Inflammatory macrophage (primary cell): ENCODE data around the gene PPP4R3A.
"Not testable (repeated sequence)": the region's sequence is repeated elsewhere in the genome, so short reads cannot be mapped to it uniquely, and the experiment has no call there.

Experiments
- DNase-seq, 2 donors: peaks; one replicate each; pipeline ENCODE4 v3.0.0-alpha.2; 2020 to 2022

Gene PPP4R3A

DNA sequence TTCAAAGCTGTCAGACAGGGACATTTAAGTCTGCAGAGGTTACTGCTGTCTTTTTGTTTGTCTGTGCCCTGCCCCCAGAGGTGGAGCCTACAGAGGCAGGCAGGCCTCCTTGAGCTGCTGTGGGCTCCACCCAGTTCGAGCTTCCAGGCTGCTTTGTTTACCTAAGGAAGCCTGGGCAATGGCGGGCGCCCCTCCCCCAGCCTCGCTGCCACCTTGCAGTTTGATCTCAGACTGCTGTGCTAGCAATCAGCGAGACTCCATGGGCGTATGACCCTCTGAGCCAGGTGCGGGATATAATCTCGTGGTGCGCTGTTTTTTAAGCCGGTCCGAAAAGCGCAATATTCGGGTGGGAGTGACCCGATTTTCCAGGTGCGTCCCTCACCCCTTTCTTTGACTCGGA lies 73.8 kb downstream of the PPP4R3A start:
- not testable (repeated sequence) for DNase-seq

DNA sequence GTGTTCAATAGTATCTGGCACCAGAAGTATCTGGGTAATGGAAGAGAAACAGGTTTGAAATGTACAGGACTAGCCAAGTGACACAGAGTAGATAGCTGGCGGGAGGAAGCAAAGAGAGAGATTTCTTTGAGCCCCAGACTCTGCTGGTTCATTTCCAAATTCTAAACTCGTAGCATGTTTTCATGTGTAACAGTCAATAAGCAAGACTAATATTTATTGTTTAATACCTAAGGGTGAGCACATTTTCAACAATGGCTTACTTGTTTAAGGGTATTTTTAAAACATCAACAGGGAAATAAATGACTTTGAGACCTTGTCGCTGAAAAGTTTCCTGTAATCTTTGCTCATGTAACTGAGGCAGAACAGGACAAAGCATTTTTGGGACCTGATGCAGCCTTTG lies 80.7 kb downstream of the PPP4R3A start:
- no peak for DNase-seq

DNA sequence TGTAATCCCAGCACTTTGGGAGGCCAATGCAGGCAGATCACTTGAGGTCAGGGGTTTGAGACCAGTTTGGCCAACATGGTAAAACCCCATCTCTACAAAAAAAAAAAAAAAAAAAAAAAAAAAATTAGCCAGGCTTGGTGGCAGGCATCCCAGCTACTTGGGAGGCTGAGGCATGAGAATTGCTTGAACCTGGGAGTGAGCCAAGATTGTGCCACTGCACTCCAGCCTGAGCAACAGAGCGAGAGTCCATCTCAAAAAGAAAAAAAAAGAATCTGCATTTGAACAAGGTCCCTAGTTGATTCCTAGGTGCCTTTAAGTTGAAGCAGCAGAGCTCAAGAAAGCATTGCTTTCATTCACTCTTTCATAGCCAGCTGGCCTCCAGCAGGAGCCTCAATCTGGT lies 81.2 kb downstream of the PPP4R3A start:
- DNase-seq: not testable (repeated sequence)

DNA sequence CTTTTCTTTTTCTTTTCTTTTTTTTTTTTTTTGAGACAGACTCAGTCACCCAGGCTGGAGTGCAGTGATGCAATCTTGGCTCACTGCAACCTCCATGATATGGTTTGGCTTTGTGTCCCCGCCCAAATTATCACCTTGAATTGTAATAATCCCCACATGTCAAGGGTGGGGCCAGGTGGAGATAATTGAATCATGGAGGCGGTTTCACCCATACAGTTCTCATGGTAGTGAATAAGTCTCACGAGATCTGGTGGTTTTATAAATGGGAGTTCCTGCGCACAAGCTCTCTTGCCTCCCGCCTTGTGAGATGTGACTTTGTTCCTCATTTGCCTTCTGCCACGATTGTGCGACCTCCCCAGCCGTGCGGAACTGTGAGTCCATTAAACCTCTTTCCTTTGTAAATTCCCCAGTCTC lies 84.6 kb downstream of the PPP4R3A start:
- peak; percentile 63 to 64 for DNase-seq

DNA sequence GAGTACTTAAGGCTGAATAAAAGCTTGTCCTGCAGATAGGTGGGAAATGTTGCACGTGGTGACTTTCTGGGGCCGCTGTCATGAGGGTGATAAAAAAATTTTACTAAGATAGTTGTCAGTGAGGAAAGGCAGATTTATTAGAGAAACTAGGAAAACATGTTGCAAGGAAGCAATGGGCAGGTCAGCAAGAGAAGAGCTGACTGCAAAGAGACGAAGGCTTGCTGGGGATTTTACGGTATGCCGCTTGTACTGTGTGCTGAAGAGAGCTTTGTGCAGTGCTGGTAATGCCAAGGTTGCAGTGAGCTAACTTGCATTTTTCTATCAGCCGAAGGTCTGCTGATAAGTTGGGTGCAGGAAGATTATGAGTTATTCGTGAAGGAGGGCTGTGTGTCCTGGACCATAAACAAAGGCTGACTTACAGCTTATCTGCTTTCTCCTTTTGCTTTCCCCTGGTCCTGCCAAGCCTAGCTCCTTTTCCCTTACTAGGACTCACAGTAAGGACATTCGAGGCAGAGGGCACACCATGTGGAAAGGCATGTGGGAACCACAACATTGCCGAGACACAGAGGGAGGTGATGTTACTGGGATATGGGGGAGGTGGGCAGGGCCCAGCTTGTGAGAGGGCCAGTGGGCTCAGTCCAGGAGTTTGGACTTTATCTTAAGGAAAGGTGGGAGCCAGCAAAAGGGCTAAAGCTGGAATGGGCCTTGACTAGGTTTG lies 85.1 kb downstream of the PPP4R3A start:
- no peak for DNase-seq

DNA sequence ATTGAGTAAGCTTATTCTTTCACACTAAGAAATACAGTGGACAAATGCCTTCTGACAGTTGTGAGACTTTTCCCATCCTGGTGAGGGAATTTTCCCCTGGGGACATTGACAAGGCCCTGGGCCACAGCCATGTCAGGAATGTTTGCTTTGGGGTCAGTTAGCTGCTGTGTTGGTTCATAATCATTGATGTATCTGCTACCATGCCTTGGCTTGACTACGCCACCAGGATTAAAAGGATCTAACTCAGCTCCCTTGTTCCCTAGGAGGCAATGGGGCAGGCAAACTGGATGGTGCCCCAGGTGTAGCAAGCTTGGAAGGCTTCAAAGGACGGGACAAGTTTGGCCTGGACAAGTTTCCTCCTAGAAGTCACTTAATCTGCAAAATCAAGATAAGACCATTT lies 89.4 kb downstream of the PPP4R3A start:
- no peak for DNase-seq

DNA sequence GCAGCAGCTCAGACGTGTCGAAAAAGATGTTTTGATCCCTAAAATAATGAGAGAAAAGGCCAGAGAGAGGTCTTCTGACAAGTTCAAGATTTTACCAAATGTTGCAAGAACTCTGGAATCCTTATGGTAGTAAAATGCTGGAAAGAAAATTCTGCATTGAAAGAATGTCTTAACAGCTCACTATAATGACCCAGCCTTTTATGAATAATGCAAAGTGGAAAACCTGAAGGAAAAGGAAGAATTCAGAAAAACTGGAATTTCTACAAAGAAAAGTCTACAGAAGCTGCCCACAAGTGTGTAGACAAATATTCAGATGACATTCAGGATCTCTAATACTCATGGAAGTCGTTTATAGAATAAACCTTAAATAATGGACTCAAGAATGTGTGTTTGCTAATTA lies 90.7 kb downstream of the PPP4R3A start:
- DNase-seq: no peak

DNA sequence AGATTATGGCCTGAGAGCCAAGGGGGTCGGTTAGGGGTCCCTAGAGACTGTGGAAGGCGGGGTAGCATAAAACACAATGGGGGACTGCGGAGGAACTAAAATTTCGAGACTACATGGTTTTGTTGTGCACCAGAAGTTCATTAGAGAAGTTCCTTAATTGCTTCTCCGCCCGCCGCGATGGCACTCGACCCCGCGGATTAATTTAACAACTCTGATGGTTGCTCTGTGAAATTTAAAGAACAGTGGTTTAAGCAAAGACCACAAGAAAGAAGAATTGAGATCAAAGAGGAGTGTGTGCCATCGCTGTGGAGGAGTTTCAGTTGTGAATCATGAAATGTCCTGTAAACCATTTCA lies 91.1 kb downstream of the PPP4R3A start:
- DNase-seq: no peak

DNA sequence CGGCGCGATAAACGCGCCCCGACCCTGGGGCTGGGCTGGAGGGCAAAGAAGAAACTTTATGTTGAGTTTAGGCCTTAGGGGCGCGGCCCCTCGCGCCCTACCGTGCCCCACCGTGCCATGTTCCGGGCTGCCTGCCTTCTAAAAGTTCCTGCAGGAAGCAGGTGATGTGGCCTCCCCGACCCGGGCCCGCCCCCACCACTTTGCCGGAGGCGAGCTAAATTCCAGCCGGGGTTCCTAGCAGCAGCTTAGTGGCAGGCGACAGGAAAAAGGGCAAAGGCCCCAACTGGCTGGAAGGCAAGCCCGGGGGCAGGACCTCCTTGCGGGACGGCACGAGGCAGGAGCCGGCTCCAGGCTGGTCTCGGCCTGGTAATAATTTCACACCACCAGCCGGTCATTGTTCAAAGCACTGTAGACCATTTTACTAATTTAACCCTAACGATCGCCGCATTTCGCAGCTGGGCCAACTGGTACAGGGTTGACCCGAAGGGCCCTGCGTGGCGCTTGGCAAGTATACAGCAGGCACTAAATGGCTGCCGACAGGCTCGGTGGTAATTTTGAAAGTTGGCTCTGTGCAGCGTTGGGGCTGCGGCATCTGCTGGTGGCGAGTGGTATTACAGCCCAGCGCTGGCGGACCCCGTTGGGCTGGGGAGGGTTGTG lies 91.6 kb downstream of the PPP4R3A start:
- DNase-seq: peak; percentile 61 to 73

DNA sequence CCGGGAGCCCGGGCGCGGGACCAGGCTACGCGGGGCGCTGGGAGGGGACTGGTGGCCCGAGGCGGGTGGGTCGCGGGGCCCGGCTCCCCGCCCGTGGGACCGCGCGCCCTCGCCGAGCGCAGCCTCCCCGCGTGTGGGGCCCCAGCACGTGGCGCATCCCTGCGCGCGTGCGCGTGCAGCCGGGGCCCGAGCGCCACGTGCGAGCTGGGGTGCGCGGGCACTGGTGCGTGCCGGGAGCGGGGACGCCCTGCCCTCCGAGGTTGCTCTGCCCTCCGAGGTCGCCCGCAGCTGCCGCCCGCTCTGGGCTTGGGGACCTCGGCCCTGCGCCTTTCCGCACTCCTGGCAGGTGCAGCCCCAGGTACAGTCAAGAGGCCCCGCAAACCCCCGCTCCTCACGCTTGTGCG lies 92.1 kb downstream of the PPP4R3A start:
- DNase-seq: peak in 1 of 2 donors; percentile 42

DNA sequence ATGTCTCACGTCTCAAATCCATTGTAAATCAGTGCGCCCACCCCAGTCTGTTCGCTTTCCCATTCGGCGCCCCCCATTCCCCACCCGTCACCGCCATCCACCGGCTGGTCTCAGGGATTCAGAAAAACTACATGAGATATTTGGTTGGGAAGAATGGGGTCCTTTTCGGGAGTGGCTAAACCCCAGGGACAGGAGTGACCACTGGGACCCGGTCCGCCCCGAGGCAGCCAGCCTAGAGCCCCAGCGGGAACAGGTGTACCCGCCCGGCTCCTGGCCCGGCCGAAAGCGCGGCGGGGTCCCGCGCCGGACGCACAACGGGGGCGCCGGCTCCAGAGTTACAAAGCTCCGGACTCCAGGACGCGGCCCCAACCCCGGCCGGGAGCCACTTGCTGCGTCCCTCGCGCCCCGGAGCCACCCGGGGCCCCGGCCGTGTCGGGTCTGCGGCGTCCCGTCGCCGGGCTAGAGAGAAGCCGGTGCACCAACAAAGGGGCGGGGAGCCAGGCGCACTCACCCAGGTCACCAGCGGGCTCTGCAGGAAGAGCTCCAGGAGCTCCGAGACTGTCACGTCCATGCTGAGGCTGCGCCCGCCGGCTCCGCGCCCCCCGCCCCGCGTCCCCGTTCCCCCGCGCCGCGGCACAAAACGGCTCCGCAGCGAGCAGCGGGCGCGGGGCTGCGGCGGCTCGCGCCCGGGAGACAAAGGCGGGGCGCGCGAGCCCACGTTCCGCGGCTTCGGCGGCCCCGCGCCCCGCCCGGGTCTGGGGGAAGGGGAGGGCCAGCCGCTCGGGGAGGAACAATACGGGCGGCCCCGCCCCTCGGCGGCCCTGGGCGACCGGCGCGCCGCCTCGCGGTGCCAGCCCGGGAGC lies 92.8 kb downstream of the PPP4R3A start, which contains the start of gene CCDC88C:
CCDC88C (minus strand) TSS at position 701 of the 863 bp plus-strand sequence; CDS start at position 571, 130 bp downstream.
- DNase-seq: peak; percentile 59 to 72

DNA sequence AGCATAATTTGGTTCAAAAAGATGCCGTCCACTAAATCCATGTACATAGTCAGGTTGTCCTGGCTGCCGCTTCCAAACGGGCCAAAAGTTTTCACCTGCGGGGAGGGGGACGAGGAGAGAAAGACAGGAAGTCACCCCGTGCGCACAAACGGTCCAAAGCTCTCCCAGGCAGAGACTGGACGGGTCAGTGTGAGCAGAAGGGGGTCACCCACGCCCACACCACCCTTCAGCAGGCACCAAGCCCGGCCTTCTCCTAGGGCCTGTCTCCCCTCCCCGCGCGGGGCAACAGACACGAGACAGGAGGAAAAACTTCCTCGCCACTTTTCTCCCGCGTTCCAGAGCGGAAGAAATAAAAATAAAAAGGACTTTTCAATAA lies 93.4 kb downstream of the PPP4R3A start:
- DNase-seq: no peak

DNA sequence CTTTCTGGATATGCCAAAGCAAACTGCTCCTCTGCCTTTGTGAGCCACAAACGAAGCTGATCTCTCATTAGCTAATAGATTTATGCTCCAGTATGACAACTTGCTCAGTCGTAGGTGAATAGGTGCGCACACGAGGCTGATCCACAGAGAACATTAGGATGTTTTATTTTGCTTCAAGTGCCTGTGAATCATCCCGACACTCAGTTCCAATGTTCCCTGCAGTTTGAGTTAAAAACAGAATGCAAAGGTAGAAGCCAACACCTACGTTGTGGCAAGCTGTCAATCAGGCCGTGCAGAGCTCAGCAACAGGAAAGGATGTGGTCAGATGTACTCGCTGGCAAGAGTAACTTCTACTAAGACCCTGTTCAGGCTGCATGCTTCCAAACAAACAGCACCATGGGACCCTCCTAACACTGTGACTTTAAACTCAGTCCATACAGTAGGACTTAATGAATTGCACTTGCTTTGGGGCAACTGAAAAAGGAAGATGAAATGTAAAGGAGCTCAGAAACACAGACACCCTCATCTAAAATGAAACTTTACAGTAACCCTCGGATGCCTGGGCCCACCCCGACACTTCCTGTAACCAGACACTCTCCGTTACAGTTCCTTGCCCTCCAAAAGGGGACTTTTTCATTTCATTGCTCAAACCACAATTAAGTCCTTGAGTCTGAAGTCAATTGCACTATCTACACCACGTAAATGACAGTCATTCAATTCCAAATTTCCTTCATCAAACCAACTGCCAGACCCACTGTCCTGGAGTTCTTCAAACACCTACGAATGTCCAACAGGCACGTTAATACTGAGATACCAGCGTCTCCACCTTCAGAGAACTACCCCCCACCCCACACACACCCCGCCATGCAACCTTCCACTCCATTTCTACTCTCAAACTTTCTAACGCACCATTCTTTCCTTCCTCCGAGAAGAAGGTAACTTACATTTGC lies 94.0 kb downstream of the PPP4R3A start:
- no peak for DNase-seq

DNA sequence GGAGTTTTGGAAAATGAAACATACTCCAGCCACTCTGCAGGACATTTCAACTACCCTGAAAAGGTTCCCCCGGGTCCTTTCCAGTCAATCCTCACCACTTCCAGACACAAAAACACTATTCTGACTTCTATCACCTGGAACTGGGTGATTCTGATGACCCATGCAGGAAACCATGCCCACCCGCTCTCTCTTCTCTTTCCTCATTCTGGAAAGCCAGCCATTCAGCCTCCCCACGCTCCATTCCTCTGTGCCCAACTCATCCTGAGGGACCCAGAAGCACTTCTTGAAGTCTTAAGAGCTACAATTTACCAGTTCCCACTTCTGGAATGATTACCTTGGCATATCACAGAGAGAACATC lies 95.7 kb downstream of the PPP4R3A start:
- no peak for DNase-seq

DNA sequence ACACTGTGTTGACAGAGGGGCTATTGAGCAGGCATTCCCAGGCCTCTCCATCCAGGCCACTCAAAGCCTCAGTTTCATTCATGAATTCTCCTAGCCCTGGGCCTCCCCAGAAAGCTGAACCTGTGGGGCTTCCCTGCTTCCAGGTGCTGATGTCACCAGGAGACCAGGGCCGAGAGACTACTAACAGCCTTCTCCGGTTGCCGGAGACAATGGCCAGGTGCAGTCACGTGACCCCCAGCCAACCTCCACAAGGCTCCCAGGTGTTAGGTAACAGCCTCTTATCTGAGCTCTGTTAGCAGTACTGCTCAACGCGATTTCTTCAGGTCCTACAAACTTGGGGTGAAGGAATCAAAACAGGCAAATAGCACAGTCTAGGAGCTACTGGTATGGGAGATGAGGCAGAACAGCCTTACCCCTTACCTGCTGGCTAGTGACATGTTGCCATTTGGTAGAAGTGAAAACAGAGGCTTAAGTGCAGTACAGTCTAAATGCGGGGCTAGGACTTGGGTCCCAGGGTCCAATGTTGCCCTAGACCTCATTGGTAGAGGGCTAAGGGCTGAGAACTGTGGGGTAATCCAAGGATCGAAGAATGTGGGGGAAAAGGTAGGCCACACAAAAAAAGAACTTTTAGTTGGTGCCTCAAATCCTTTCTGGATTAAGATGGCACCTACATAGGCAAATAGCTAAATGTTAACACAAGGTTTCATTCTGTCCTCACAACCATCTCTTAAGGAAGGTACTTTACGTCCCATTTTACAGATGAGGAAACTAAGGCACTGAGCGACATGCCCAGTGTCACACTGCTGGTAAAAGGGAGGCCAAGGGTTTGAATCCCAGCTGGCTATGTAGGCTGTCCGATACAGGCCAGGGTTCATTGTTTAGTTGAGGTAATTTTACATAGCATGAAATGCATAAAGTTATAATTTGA lies 96.3 kb downstream of the PPP4R3A start:
- no peak for DNase-seq

DNA sequence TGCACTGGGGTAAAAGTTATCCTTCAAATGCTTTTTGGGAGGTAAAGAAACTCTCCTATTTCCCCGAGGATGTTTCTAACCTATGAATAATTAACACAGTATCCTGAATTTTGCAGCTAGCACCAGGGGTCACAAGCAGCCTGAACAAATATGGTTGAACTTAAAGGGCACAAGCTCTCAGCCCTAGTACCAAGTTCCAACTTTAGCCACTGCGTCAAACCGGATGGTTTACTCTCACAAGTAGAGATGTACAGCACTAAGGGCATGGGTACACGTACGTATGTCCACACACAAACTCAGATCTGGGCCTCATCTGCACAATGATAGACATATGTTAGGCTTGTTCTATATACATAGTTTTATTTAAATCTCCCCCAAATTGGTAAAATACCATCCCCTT lies 97.2 kb downstream of the PPP4R3A start:
- DNase-seq: no peak

DNA sequence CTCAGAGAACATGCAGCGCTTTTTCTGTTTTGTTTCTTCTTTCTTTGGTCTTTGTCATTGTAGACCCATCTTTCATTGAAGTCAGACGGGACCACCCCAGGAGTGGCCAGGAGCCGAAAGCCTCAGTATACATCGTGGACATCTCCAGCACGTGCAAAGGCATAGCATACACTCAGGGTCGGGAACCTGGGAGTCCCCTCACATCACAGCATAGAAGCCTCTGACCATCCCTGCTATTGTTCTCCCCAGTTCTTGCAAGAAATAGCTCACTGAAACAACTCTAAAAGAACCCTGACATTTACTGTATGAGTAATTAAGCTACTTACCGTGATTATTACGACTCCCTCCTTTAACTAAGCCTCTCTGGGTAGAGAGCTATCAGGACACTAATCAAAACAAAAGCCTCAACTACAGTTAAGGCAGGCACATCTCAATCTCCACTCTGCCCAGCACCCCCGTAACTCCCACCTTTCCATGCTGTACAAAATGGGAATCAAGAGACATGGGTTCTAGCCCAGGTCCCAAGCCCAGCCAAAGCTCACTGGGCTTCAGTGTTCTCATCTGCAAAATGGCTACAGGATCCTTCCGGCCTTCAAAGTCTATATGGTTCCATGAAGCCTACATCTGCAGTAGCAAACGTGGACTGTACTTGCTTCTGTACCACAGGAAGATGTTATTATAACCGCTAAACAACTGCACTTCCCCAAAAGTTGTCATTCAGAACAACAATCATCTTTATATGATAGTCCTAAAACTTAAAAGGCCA lies 99.2 kb downstream of the PPP4R3A start:
- no peak for DNase-seq

DNA sequence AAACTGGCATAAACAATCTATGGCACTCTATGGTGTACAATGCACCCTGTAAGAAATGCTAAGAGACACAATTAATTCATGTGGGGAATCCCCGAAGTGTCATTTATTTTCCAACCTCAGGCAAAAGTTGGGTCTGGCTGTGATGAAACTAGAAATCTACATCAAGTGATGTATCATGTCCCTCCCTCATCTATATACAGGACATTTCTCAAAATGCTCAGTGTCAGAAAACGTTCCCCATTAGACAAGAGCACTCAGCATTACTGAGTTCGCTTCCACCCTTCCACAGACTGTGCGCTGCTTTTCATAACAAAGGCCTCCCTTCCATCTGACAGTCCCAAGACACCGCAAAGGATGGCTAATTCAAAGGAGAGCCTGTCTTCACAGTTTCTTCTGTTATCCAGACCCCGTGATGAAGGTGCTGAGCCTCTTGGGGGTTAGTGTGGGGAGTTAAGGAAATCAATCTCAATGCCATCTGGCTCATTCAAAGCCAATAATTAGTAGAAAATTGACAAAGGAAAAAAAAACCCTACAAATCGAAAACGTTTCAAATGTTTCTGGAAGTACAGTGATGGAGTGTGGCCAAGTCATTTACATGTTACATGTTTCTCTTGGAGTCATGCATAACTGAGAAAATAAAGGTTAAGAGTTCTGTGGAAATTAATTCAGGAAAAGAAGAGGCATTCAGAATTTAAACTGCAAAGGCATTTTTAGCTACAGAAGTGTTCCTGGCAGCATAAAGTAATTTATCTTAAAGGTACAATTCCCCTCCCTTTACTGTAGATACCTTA lies 100.0 kb downstream of the PPP4R3A start:
- no peak for DNase-seq

DNA sequence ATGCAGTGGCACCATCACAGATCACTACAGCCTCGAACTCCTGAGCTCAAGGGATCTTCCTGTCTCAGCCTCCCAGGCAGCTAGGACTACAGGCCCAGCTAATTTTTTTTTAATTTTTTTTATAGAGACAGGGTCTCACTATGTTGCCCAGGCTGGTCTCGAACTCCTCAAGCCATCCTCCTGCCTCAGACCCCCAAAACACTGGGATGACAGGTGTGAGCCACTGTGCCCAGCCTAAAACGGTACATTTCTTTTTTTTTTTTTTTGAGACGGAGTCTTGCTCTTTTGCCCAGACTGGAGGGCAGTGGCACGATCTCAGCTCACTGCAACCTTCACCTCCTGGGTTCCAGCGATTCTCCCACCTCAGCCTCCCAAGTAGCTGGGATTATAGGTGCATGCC lies 100.9 kb downstream of the PPP4R3A start:
- DNase-seq: not testable (repeated sequence)
